ENCODE data around the gene MPRIP.

The MPRIP gene

GRCh38 chr17:17053446-17054379, 11.5 kb downstream of the MPRIP start:
- DNase-seq = no peak

DNA sequence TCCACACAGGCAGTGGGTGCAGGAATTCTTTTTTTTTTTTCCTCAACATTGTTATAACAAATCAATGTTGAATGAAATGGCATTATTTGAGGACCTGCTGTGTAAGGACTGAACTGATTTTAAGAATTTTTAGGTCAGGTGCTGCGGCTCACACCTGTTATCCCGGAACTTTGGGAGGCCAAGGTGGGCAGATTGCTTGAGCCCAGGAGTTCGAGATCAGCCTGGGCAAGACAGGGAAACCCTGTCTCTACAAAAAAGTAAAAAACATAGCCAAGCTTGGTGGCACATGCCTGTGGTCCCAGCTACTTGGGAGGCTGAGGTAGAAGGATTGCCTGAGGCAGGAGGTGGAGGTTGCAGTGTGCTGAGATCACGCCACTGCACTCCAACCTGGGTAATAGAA, 12.4 kb downstream of the MPRIP start:
- DNase-seq = no peak

DNA sequence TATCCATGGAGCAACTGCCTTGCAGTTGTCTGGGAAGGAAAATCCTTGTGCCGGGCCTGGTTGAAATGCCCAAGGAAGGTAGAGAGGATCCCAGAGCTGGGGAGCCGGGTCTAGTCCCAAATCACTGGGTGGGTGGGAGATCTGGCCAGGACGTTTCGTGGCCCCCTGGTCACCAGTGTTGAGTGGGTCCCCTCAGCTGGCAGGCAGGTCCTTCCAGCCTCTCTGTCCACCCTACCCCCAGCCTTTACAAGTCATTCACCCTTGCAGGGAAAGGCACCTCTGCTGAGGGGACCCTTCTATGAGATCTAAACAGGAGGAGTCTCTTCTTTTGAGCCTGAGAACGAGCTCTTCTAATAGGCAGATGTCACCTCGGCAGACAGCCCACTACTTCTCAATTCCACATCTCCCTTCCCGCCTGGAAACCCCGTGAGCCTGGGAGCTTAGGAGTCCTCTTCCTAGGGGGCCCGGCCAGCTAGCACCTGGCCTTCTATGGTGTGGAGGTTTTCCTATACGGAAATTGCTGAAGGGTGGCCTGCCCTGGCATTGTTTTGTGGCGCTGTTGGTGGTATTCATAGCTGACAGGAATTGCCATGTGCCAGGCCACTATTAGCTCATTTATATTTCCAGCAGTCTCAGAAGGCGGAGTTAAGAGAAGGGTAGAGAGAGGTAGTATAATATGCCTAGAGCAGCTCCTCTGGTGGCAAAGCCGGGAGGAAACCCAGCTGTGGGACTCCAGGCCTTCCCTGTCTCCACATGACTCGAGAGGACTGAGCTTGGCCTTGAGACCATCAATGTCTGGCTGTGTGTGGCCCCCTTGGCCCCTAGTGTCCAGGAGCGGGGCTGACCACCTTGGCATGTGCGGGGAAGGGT, 13.3 kb downstream of the MPRIP start:
- no peak for DNase-seq

GRCh38 chr17:17056156-17056539, 13.9 kb downstream of the MPRIP start:
- no peak for DNase-seq

DNA sequence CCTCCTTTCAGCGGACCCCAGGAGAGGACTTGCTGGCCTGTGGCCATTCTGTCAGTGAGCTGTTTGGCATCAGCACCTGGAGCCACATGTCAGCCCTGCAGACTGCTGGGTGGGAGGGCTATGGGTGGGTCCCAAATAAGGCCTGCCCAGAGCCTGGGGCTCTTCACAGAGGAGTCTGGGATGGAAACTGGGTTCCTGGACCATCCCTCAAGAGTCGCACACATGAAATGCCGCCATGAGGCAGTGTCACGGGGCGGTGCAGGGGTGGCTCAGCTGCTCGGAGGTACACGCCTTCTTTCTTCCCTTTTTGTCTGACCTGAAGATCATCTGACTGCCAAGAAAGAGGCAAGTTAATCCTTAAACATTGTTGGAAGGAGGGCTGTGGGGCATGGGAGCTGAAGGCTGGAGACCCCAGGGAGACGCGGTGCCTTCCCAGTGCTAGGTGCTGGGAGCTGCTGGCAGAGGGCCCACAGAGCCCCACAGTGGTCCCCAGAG, 14.8 kb downstream of the MPRIP start:
- DNase-seq = no peak

GRCh38 chr17:17058304-17058703, 16.0 kb downstream of the MPRIP start:
- DNase-seq = no peak

- no peak for DNase-seq
Measured at GRCh38 chr17:17059301-17059890, 17.1 kb downstream of the MPRIP start.

DNA sequence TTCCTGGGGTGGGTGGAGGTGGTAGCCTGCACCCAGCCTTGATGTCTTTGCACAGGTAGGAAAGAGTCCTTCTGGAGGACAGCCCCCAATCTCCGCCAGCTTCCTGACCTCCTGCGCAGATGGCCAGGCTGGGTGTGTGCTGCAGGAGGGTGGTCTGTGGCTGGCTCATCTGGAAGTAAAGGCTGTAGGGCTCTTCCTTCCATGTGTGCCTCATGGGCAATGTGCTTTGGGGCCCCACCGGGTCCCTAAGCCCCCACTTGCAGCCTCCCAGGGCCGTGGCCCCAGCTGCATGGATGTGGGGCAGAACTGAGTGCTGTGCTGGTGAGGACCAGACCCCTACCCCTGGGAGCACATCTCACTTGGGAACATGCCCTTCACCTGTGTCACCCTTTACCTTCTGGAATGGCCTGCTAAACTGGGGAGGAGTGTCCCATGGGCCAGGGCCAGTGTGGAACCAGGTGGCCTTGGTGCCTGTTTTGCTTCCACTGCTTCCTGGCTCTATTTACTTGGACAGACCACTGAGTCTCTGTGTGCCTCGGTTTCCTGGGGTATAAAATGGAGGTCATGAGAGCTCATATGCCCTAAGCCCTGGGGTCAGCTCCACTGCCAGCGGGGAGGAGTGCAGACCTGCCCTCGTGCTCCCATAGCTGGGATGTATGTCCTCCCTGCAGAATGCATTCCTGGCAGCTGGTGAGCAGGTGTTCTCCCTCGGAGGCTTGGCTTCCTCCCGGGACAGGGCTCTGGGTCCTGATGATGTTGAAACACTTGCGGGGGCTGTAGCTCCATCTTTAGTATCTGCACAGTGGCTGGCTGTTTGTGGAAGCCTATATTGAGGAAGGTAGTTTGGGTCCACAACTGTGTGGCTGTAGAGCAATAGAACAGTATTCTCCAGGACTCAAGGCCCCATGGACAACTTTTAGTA, 18.0 kb downstream of the MPRIP start:
- DNase-seq = no peak

DNA sequence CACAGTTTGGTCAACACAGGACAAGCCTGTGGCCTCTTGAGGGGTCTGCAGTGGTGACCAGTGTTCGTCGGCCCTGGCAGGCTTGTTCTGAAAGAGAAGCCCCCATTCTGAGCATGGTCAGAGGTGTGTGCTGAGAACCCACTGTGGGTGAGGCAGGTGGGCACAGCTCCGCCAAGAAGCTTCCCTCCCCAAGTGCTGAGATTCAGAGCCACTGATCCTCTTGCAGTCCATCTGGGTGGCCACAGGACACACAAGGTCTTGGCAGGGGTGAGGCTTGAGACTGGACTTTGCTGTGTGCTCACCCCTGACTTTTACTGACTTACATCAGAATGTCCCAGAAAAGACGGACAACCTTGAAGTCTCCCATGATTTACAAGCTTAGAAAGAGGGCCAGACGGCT, 18.7 kb downstream of the MPRIP start:
- DNase-seq = no peak

- no peak for DNase-seq
Measured at GRCh38 chr17:17061516-17061915, 19.3 kb downstream of the MPRIP start.

DNA sequence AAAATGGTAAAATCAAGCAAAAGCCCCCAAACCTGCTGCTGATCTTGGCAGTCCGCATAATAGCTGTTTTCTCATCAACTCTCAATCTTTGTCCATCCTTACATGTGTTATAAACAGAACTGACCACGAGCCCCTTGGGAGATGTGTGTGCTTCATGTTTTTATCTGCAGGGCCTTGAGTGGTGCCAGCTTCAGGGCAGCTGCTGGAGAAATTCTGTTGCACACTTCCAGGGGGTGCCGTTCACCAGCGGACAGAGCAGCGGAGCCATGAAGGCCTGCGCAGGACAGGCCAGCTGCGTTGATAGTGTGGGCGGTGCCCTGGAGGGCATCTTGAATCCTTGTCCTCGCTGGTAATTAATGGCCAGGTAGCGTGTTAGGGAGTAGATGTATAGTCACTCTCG, 20.1 kb downstream of the MPRIP start:
- no peak for DNase-seq

GRCh38 chr17:17062866-17063265, 20.6 kb downstream of the MPRIP start:
- no peak for DNase-seq

GRCh38 chr17:17063546-17064122, 21.4 kb downstream of the MPRIP start:
- peak; percentile 76 for DNase-seq

DNA sequence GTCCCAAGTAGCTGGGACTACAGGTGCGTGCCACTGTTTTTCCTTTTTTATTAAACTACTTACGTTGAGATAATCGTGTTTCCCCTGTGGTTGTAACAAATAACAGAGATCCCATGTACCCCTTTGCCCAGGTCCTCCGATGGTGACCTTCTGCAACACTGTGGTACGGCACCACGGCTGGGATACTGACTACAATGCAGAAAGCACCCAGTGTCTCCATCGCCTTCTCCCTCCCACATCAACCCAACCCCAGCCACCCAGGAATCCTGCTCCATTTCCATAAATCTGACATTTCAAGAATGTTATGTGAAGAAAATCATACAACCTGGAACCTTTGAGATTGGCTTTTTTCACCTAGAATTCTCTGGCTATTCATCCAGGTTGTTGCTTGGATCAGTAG, 22.1 kb downstream of the MPRIP start:
- DNase-seq = no peak

- no peak for DNase-seq
Measured at GRCh38 chr17:17066021-17066420, 23.8 kb downstream of the MPRIP start.

DNA sequence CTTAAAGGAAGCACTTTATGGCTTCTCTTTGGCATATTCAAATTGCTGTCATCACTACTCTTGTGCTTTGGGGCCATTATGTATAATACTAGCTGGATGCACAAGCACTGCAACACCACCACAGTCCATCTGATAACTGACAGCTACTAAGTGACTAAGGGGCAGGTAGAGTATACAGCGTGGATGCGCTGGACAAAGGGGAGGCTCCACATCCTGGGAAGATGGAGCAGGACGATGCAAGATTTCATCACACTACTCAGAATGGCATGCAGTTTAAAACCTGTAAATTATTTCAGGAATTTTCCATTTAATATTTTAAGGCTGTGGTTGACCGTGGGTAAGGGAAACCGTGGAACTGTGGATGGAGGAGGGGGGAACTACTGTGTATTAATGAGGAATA, 25.0 kb downstream of the MPRIP start:
- DNase-seq = no peak

DNA sequence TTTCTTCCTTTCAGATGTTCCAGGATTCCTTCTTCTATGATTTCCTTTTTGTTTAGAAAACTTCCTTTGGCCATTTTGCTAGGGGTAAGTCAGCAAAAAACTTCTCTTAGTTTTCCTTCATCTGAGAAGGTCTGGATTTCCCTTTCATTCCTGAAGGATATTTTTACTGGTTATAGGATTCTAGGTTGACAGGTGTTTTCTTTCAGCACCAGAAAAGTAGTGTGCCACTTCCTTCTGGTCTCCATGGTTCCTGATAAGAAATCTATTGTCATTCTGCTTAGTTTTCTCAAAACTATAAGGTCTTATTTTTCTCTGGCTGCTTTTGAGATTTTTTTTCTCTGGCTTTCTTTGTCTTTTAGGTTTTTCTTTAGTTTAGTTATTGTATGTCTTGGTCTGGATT, 27.6 kb downstream of the MPRIP start:
- no peak for DNase-seq

- DNase-seq = no peak
Measured at GRCh38 chr17:17070931-17071330, 28.7 kb downstream of the MPRIP start.

DNA sequence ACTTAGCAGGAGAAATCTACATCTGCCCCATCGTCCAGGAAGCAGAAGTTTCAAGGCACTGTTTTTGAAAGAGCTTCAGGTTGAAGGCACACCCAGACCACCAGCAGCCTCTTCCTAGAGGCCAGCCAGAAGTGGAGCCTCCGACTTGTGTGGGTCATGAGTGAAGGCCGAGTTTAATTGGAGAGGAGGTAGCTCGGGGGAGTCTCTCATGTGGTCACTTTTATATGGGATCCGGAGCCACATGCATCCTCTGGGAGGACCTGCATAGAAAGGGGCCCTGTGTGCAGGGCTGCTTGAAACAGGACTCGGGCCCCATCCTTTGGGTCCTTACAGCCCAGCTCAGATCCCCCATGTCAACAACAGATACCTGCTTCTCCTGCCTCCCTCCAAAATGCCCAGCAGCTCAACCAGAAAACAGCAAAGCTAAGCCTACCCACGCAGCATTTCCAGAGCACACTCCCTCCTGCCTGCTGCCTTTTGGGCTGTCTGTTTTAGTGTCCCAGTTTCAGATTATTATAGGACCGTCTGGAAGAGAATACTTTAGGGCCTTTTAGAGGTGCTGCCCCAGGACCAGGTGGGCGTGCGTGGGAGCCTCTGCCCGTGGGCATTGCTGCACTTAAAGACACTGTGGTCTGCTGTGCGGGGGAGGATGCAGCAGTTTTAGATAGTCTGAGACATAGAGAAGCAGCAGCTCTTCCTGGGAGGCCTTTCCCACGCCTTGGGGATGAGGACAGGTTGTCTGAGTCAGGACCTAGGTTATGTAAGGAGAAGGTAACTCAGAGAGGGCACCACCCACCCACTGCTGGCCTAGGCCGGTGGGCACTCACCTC, 29.5 kb downstream of the MPRIP start:
- DNase-seq = no peak

DNA sequence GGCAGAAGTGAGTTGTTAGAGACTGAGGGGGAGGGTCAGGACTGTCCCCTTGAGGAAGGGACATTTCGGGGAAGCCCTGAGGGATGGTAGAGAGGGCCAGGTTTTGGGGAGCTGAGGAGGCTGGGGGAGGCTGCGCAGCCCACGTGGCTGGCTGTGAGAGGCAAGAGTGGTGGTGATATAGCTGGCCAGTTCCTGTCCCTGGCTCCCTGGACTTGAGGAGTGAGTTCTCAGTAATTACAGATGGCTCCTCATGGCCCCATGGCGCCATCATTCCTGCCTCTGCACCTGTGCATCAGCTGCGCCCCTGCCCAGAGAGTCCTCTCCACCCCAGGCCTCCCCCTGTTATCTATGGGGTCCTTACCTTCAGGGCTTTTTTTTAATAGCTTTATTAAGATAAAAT, 30.3 kb downstream of the MPRIP start:
- no peak for DNase-seq

- no peak for DNase-seq
Measured at GRCh38 chr17:17073030-17073564, 30.8 kb downstream of the MPRIP start.
